ENCODE measurements around the gene ZSWIM9. TPM values are rescaled to one million over a fixed set of nuclear protein-coding genes. Genes with fewer than 3 reads are reported as not detected.

Gene ZSWIM9
- polyA plus RNA-seq, 1 of the 3 experiments (the other 2 are of a cell fraction) = 2.2 TPM

- WGBS (ENCODE audit: low lambda C conversion rate) = 88% methylated on average over 5 of the region's 5 CpGs
- no peaks in the 10 kb centered on the region for H3K9me2 ChIP-seq
- no peak for DNase-seq
- POLR2A ChIA-PET = no interaction called here
- H3K79me2 ChIP-seq (ENCODE audit: insufficient read depth) = peaks cover 8% of the 10 kb centered on the region; the same call in 1 of the 2 replicates
- no peaks in the 10 kb centered on the region for H3K27me3 ChIP-seq (ENCODE audit: insufficient read depth)
- peaks cover 0 to 20% of the 10 kb centered on the region in 2 experiments; a peak in 1 of 4 replicates for H3K4me1 ChIP-seq (ENCODE audit: control insufficient read depth in 1 of 2, insufficient read depth in 2 of 2, low read depth in 1 of 2, low read length in 1 of 2)
- peaks cover 23 to 38% of the 10 kb centered on the region in 2 experiments for H3K36me3 ChIP-seq (replicated peaks in 1 of 2; ENCODE audit: control insufficient read depth in 1 of 2, insufficient read depth in 2 of 2, low read length in 1 of 2)
- no peaks in the 10 kb centered on the region for H4K20me1 ChIP-seq (ENCODE audit: insufficient read depth)
- no peaks in the 10 kb centered on the region for H3F3A ChIP-seq (replicated peaks; ENCODE audit: insufficient read depth)
- no peak overlapping the region for H3K9ac ChIP-seq
- H3K4me2 ChIP-seq = no peak overlapping the region
- H3K9me3 ChIP-seq = no peaks in the 10 kb centered on the region
- TF ChIP-seq JUND (IDR thresholded peaks at IDR 0.05) = no peak
- no peak for TF ChIP-seq SMC3 (IDR thresholded peaks at IDR 0.05; ENCODE audit: low read depth, low read length)
- no peak for TF ChIP-seq POLR2AphosphoS5 (IDR thresholded peaks at IDR 0.05; ENCODE audit: low read depth, low read length)
- no peak for TF ChIP-seq PBX3 (IDR thresholded peaks at IDR 0.05)
- TF ChIP-seq EP300 (IDR thresholded peaks at IDR 0.05; ENCODE audit: borderline replicate concordance in 1 of 2, low read depth in 1 of 2, low read length in 1 of 2) = no peak
- TF ChIP-seq FOSL2 (IDR thresholded peaks at IDR 0.05; ENCODE audit: borderline replicate concordance, low read depth) = no peak
- no peak for TF ChIP-seq MEF2A (IDR thresholded peaks at IDR 0.05; ENCODE audit: borderline replicate concordance, low read depth)
- TF ChIP-seq RAD21 (IDR thresholded peaks at IDR 0.05; ENCODE audit: low read length) = no peak
- TF ChIP-seq SIN3A (IDR thresholded peaks at IDR 0.05; ENCODE audit: borderline replicate concordance, low read depth, low read length) = no peak
- no peak for TF ChIP-seq ELF1 (IDR thresholded peaks at IDR 0.05)
- TF ChIP-seq TEAD4 (IDR thresholded peaks at IDR 0.05; ENCODE audit: borderline replicate concordance, insufficient read depth) = no peak
- no peak for TF ChIP-seq CHD2 (IDR thresholded peaks at IDR 0.05; ENCODE audit: low read length, partially characterized antibody)
- TF ChIP-seq NFIC (IDR thresholded peaks at IDR 0.05; ENCODE audit: borderline replicate concordance) = no peak
- TF ChIP-seq REST (IDR thresholded peaks at IDR 0.05; ENCODE audit: low read depth, low read length) = no peak
- no peak for TF ChIP-seq CTCF (IDR thresholded peaks at IDR 0.05)
- no peak overlapping the region for H2AFZ ChIP-seq (ENCODE audit: low read depth)
- CTCF ChIA-PET = interaction anchor here (0.9 kb wide), 1 partner anchor 244 kb away, joined by 3 read pairs; no protein-coding TSS in a partner anchor
- no peak overlapping the region for H3K27ac ChIP-seq (ENCODE audit: low read depth in 2 of 2, low read length in 1 of 2)
- H3K4me3 ChIP-seq (ENCODE audit: low read depth in 2 of 2, low read length in 1 of 2) = no peak overlapping the region
These were observed 75.6 kb downstream of the ZSWIM9 start for GRCh38 chr19:48246101-48246500.

Measured in SK-N-SH (cell line).